HL-60/S4 treated with retinoic acid at 250 ng/mL for 4 days and 3 days (cell line): ENCODE data around the gene TIPRL.

Experiments
- in situ Hi-C: fragments of 300-500 bp; cut with MboI; formaldehyde crosslinking; loops from 2 replicates; pipeline ENCODE4 v1.7.0; 2022; ENCODE audit warnings: low sequenced_read_pairs

Gene TIPRL

GRCh38 chr1:168245042-168245441 is 66.3 kb downstream of the TIPRL start:
- in situ Hi-C loops = no loop called here

- in situ Hi-C loops = no loop called here
Measured at GRCh38 chr1:168246506-168246905, 67.7 kb downstream of the TIPRL start.
